Left renal cortex interstitium (tissue), 4 donors: ENCODE results near the gene DTNA. TPM values are rescaled to one million over a fixed set of nuclear protein-coding genes. Genes with fewer than 3 reads are reported as not detected.

Experiments
- DNase-seq, 4 donors: peaks; one replicate each; pipeline ENCODE4 v3.0.0-alpha.2; 2013; ENCODE audit warnings: low read depth in 4 of 4, low spot score in 2 of 4, missing footprints in 1 of 4
- polyA plus RNA-seq, 4 donors: library from polyadenylated mRNA; unstranded; fragments of 120-200 nt; gene quantifications; one replicate each; pipeline ENCODE4 v1.2.1, GENCODE V29; 2013; ENCODE audit not compliant: insufficient read length in 4 of 4

DTNA gene
- polyA plus RNA-seq, 4 donors, result 14.2 to 21.3 (median 18.6) TPM

DNA sequence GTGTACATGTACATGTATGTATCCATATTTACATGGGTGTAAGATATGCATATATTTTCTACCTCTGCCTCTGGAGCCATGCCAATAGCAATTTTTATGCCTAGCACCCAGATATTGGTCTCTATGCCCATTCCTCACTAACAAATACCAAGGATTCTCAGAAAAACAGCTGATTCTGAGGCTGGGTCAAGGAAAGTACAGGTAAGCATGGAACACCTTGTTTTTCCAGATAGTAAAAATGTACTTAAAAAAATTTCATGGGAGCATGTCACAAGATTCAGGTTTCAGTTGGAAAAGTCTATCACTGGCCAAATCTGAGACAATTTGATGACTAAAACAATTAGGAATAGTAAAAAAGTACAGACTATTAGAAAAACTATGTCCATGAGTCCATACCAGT, 216.6 kb downstream of the DTNA start:
- no peak for DNase-seq

DNA sequence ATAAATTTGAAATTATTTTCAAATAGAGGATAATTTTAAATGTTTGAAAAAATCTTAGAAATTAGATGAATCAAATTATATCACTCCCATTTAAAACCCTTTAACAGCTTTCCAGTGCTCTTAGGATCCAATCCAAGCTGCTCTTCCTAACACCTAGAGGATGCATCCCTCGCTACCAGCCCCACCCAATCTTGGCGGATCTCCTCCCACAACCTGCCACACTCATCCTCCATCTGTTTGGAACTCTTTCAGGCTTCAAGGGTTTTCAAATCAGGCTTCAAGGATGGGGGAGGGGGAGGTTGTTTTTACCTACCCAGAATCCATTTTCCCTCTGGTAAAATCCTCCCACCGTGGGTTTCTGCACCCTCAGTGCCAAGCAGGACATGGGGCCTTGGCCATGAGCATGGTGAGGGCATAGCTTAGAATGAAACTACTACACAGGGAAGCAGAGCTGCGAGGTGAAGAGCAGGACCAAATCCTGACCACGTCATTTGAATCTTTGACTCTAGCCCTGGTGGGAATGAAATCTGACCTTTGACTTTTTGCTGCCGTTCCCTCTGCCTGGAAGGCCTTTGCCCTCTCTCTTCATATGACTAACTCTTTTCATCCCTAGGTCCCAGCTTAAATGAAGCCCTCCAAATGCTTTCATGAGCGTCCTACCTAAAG, 218.1 kb downstream of the DTNA start:
- no peak for DNase-seq

DNA sequence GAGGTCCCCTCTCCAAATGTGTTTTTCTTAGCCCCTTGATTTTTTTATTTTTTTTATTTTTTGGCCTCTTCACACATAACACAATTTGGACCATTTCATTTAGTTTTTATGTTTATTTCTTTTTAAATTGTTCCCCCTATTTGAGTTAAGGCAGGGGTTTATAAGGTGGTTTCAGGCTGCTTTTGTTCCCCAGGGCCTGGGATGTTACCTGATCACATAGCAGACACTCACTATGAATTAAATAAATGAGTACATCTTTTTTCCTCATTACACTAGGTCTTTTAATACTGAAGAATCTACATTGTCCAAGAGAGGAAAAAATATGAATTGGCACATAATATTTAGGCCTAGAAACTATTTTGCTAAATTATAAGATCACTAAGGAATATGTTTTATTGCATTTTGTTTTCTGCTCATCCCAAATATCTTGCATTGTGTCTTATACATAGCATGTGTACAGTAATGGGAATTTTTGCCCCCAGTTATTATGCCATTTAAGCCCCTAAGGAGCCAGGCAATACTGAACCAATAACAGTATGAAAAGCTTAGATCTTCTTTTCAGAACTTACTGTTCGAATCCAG, 218.7 kb downstream of the DTNA start:
- DNase-seq, result no peak

- no peak for DNase-seq
These were observed 219.3 kb downstream of the DTNA start for GRCh38 chr18:34929336-34929780.

DNA sequence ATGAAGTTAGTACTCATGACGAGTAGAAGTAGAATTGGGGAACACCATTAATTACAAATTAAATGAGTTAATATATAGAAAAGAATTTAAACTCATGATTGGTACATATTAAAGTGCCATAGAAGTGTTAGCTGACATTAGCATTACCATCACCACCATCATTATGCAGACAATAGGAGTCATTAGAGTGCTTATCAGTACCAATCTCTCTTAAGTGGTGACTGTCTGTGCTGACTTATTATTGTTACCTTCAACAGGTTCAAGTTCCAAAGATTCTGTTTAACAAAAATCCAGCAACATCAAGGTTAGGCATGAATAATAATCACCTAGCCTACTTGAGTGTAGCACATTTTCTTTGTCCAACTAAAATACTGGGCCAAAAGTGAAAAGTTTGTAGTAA, 222.3 kb downstream of the DTNA start:
- no peak for DNase-seq

DNA sequence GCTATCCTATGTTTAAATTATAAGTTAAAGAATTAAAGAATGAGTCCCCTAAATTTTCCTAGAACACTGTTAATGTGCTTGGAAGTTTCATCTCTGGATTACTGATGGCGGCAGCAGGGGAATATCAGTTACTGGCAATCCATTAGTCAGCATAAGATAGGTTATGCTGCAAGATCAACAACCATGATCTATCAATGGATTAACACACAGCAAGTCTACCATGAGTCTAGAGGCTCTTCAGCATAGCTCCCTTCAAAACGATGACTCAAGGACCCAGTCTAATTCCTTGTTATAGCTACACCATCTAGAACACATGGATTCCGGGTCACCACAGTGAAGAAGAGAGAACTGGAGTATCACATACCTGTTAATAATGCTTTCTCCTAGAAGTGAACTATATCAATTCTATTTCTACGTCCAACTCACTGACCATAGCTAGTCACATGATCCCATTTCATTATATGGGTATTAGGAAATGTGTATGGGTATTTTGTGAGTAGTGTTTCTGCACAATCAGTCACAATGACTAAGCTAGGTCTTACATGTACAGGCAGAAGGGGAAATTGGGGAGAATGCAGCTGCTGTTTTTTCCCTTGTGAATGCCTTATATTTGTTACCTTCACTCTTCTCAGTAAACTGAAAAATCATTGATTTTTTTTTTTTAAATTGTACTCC, 222.8 kb downstream of the DTNA start:
- DNase-seq, result no peak

DNA sequence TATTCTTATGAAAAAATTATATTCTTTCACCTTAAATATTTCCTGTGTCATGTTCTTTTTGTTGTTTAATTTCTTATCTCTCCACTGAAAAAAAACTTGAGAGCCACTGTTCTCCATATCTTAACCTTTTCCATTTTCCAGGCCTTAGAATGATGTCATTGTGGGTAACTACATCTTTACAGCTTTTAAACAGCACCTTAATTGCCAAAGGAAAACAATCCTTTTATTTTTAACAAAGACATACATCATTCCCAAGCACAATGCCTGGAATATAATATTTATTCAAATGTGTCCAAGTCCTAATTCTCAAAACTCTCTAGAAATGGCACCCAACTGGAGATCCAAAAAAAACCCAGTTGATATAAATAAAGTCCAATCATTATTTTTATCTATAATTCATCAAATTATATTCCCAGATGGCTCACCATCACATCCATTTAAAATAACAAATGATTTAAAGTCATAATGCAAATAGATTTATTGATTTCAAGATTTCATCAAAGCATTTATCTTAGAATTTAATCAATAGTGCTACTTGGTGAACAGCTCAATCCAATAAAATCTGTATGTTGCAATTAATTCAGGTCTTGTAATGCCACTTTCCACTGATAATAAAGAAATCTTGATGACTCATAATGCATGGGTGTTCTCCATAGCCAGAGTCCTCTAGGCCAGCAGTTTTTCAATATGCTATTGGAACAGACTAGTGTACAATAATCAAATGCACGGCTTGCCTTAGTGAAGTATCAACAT, 224.0 kb downstream of the DTNA start:
- DNase-seq, result no peak

DNA sequence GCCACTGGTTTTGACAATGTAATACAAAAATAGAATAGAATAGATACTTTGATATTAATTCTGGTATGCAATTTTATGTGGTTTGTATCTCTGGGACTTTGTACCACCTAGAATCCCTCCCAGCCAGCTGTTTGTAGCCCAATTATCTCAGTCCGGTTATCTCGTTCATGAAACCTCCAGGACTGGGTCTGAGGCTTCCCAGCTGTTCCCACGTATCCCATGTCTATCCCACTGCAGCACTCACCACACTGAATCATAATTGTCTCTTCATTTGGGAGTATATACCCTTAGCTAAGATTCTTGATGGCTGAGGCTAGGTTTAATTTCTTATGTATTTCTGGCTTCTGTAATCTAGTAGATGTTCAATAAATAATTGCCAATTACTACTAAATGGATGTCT, 226.7 kb downstream of the DTNA start:
- no peak for DNase-seq

DNA sequence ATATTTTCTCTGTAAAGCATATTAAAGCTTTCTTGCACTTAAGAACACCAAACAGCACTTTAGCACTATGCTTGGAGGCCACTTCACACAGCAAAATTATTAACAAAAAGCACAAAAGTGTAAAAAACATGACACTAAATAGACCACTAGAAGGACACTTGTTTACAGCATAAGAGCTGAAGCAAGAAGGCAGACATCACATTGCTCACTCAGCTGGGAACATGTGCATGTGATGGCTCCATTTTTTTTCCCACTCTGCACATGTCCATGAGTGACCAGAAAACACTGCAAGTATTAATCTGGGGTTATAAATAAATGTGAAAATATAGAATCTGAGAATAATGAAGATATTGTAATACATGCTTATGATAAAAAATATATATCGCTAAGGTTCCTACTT, 228.0 kb downstream of the DTNA start:
- DNase-seq, result no peak
